ENCODE results near the gene CIAO3. TPM values are rescaled to one million over a fixed set of nuclear protein-coding genes. Genes with fewer than 3 reads are reported as not detected.

Gene CIAO3
- total RNA-seq, 2 donors from 2014 or later: 56.7 to 76.6 TPM

- Histone ChIP-seq H3K9me3 (no peaks in the 10 kb centered on the region), H3K27ac (no peak overlapping the region), H3K36me3 (peaks cover 0 to 14% of the 10 kb centered on the region in 2 donors), H3K4me1 (replicated peaks) (no peaks in the 10 kb centered on the region), H3K27me3 (replicated peaks; ENCODE audit: insufficient read depth) (no peaks in the 10 kb centered on the region), H3K4me3 (no peak overlapping the region)
- TF ChIP-seq CTCF (IDR thresholded peaks at IDR 0.05): no peak
- no peak for TF ChIP-seq POLR2A (IDR thresholded peaks at IDR 0.05)
- no peak for TF ChIP-seq POLR2AphosphoS5 (IDR thresholded peaks at IDR 0.05)
- intact Hi-C loops (cut with DNase I): no loop called here
- 92% methylated on average over 13 of the region's 13 CpGs for WGBS
- no peak for DNase-seq (ENCODE audit: low spot score)
Measured at GRCh38 chr16:735982-736453, 4.8 kb downstream of the CIAO3 start.

GRCh38 chr16:734981-735881, 5.6 kb downstream of the CIAO3 start:
- H3K4me1 ChIP-seq (replicated peaks): no peaks in the 10 kb centered on the region
- peaks cover 0 to 14% of the 10 kb centered on the region in 2 donors for H3K36me3 ChIP-seq
- WGBS: 93% methylated on average over 25 of the region's 25 CpGs
- DNase-seq (ENCODE audit: low spot score): no peak
- H3K27ac ChIP-seq: no peak overlapping the region
- H3K4me3 ChIP-seq: no peak overlapping the region
- H3K27me3 ChIP-seq (replicated peaks; ENCODE audit: insufficient read depth): no peaks in the 10 kb centered on the region
- intact Hi-C loops (cut with DNase I): no loop called here
- H3K9me3 ChIP-seq: no peaks in the 10 kb centered on the region
- TF ChIP-seq CTCF (IDR thresholded peaks at IDR 0.05) (no peak), POLR2AphosphoS5 (IDR thresholded peaks at IDR 0.05) (no peak), POLR2A (IDR thresholded peaks at IDR 0.05) (no peak)

- intact Hi-C loops (cut with DNase I): no loop called here
- H3K27me3 ChIP-seq (replicated peaks; ENCODE audit: insufficient read depth): no peaks in the 10 kb centered on the region
- H3K36me3 ChIP-seq: peaks cover 0 to 14% of the 10 kb centered on the region in 2 donors
- no peaks in the 10 kb centered on the region for H3K4me1 ChIP-seq (replicated peaks)
- H3K4me3 ChIP-seq: no peak overlapping the region
- 90% methylated on average over 49 of the region's 49 CpGs for WGBS
- no peak for TF ChIP-seq POLR2AphosphoS5 (IDR thresholded peaks at IDR 0.05)
- TF ChIP-seq POLR2A (IDR thresholded peaks at IDR 0.05): no peak
- no peak for TF ChIP-seq CTCF (IDR thresholded peaks at IDR 0.05)
- H3K27ac ChIP-seq: no peak overlapping the region
- no peak for DNase-seq (ENCODE audit: low spot score)
- no peaks in the 10 kb centered on the region for H3K9me3 ChIP-seq
Measured at GRCh38 chr16:734208-734980, 6.4 kb downstream of the CIAO3 start.

GRCh38 chr16:733382-734207, 7.2 kb downstream of the CIAO3 start:
- no peaks in the 10 kb centered on the region for H3K9me3 ChIP-seq
- TF ChIP-seq POLR2AphosphoS5 (IDR thresholded peaks at IDR 0.05) (no peak), CTCF (IDR thresholded peaks at IDR 0.05) (peak in 1 of 4 experiments; percentile 13)
- H3K27me3 ChIP-seq (replicated peaks; ENCODE audit: insufficient read depth): no peaks in the 10 kb centered on the region
- WGBS: 82% methylated on average over 34 of the region's 34 CpGs
- H3K4me1 ChIP-seq (replicated peaks): peaks cover 2% of the 10 kb centered on the region
- DNase-seq (ENCODE audit: low spot score): no peak
- intact Hi-C loops (cut with DNase I): no loop called here
- no peak overlapping the region for H3K27ac ChIP-seq
- no peak overlapping the region for H3K4me3 ChIP-seq
- peaks cover 0 to 14% of the 10 kb centered on the region in 2 donors for H3K36me3 ChIP-seq

Measured in prostate gland (tissue), 2 donors.